ENCODE results near the gene ZNF236.

DNA sequence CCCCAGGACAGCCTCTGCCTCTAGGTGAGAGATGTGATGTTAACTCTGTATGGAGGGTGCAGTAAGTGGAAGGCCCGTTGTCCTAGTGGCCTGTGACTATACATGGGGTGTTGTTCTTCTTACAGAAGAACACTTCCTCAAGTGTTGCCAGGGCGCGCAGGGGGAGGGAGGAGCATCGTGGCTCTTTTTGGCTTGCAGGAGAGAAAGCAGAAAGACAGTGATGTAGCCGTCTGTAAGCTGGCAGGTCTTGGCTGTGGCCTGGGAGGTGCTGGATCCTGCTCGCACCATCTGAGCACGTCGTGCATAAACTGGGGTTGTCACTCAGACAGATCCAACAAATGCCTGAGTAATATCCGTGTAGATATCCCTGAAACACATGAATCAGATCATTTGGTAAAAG is 44.3 kb downstream of the ZNF236 start:
- TF ChIP-seq, protein P1, sequence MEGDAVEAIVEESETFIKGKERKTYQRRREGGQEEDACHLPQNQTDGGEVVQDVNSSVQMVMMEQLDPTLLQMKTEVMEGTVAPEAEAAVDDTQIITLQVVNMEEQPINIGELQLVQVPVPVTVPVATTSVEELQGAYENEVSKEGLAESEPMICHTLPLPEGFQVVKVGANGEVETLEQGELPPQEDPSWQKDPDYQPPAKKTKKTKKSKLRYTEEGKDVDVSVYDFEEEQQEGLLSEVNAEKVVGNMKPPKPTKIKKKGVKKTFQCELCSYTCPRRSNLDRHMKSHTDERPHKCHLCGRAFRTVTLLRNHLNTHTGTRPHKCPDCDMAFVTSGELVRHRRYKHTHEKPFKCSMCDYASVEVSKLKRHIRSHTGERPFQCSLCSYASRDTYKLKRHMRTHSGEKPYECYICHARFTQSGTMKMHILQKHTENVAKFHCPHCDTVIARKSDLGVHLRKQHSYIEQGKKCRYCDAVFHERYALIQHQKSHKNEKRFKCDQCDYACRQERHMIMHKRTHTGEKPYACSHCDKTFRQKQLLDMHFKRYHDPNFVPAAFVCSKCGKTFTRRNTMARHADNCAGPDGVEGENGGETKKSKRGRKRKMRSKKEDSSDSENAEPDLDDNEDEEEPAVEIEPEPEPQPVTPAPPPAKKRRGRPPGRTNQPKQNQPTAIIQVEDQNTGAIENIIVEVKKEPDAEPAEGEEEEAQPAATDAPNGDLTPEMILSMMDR (IDR thresholded peaks at IDR 0.05) = no peak
- TF ChIP-seq POLR2A (IDR thresholded peaks at IDR 0.05) = no peak
